IPS-18c (cell line): ENCODE data around the gene ABCA12.

Experiments used
- H3K4me3 ChIP-seq: 2 replicates; pipeline ENCODE4 v1.7.0; 2013; ENCODE audit warnings: low read depth, mild to moderate bottlenecking, low read length, moderate library complexity; ENCODE audit not compliant: insufficient read depth
- H3K9me3 ChIP-seq: one replicate; pipeline ENCODE4 v1.6.1; 2013; ENCODE audit warnings: mild to moderate bottlenecking, low read length, moderate library complexity; ENCODE audit not compliant: control insufficient read depth, insufficient read depth

Gene ABCA12

DNA sequence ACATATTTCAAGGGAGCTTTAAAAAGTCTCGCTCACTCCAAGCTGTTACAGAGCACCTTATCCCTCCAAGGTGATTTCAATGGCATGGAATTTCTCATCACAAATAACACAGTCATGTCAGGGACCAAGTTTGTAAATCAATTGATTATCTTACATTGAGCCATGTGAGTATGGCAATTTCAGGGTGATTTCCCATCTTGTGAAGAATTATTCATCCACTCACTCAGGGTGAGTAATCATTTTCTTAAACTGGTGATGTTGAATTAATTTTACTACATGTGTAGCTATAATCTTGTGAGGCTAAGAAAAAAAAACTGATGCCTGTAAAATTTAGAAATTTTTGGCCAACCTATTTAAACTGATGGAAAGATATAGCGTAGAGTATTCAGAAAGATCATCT lies 3.3 kb upstream of the ABCA12 start:
- no peaks in the 10 kb centered on the region for H3K9me3 ChIP-seq
- no peak overlapping the region for H3K4me3 ChIP-seq

DNA sequence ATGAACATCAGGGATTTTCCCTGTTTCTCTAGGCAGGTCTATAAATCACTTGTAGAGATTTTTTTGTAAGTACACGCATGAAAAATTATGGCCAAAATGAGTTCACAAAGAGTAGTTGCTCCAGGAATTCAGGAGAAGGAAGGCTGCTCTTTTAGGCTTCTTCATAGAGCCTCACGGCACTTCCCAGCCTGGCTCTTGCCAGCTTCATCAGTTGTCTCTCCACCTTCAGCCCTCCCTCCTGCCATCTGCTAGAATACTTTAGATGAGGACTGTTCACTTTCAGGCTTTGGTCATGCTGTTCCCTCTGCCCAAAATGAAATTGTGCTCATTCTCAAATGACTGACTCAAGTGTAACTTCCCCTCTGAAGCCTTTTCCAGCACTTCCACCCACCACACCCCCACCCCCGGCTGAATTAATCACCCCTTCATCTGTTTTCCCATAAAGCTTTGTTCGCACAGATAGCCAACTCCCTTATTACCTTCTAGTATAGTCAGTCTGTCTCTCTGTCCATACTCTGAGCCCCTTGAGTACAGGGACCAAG lies 1.8 kb upstream of the ABCA12 start:
- Histone ChIP-seq H3K9me3 (no peaks in the 10 kb centered on the region), H3K4me3 (no peak overlapping the region)

DNA sequence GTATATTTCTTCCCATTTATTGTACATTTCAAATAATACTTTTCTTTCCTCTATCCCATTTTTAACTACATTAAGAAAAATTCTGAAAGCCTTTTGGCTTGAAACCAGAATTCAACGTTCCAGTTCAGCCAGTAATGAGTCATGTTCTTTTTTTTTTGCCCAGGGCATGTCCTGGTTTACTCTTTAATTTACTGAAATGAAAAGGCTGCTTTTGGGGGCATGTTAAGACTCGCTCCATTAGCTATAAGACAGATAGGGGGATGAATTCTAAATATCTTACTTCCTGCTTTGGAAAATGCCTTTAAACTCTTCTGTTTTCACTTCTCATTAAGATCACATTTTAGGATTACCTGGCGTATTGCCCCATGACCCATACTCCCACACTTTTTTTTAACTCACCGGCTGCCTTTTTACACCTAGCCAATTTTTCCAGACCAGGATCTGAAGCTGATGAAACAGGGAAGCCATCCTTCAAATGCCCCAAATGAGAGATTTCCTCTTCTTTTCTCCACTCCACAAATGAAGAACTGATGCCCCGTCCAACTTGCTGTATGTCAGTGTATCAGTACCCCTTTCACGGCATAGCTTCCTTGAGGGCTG lies 585 bp downstream of the ABCA12 start:
- Histone ChIP-seq H3K4me3 (no peak overlapping the region), H3K9me3 (no peaks in the 10 kb centered on the region)

DNA sequence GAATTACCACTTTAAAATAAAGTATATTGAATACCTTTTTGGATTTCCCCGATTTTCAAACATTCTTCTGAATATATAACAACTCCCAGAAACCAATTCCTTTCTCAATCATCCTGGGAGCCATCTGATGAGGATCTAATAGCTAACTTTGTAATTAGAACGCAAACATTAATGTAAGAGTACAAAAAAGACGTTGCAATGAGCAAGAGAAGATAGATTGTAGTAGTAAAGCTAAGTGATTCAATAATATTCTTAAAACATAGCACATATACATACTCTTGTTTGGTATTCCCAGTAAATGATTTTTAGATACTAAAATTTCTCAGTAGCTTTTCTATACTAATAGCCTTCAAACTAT lies 1.1 kb downstream of the ABCA12 start:
- H3K9me3 ChIP-seq = no peaks in the 10 kb centered on the region
- no peak overlapping the region for H3K4me3 ChIP-seq

DNA sequence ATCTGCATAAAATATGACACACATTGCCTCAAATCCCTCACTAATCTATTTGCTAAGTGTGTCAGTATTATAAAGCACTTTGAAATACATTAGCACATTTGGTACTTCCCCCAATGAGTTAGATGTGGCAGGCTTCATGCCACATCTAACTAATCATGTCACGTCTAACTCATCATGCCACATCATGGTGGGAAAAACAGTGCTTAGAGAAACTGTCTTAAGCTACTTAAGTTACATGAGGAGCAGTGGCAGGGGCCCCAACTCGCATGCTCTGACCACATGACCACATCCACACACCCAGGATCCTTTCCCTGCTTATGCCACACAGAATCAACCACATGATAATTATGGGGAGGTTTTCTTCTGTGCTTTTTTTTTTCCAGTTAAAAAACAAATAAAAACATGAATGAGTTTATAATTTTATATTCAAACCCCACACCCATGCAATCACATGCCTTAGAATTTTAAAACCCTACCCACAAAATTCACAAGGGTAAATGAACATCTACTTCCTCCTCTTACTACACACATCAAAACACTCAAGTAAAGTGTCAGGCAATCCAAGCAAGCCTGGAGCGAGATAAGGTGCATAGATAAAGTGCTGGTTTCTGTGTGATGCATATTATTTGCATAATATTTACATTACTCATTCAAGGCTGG lies 1.6 kb downstream of the ABCA12 start:
- no peaks in the 10 kb centered on the region for H3K9me3 ChIP-seq
- H3K4me3 ChIP-seq = no peak overlapping the region

DNA sequence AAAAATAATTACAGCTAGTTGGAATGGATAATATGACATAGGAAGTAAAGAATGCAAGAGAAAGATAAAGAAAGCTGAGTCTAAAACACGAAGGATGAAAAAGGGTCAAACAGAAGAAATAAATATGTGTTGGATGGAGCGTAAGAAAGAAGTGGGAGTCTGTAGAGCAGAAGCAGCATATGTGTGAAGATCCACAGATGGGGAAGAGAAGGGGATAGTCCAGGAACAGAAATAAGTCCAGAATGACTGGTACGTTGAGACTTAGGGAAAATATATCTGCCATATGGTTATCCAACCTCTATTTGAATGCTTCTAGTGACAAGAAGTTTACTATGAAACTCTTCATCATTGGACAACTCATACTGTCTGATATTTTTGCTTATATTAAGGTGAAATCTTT lies 18.0 kb downstream of the ABCA12 start:
- Histone ChIP-seq H3K4me3 (no peak overlapping the region), H3K9me3 (no peaks in the 10 kb centered on the region)

DNA sequence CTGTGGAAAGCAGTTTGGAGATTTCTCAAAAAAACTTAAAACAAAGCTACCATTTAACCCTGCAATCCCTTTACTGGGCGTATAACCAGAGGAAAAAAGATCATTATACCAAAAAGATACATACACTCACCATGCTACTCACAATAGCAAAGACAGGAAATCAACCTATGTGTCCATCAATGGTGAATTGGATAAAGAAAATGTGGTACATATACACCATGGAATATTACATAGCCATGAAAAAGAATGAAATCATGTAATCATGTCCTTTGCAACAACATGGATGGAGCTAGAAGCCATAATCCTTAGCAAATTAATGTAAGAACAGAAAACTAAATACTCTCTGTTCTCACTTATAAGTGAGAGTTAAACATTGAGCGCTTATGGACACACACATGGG lies 18.6 kb downstream of the ABCA12 start:
- H3K9me3 ChIP-seq = no peaks in the 10 kb centered on the region
- no peak overlapping the region for H3K4me3 ChIP-seq

DNA sequence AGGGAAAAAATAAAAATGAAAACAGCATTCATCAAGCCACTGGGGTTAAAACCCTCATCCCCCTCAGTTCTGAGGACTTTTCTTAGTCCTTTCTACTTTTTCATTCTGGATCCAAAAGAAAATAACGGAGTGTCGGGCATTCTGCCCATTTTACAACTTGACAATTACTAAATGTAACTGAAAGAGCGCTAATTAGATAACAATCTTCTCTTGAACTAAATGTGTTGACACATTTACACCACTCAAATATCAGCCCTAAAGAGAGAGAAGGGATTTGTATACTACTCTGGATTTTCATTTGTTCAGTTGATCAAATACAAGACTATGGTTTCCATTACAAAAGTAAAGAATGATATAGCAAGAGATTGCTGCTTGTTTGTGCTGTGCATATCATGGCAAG lies 27.5 kb downstream of the ABCA12 start:
- Histone ChIP-seq H3K4me3 (no peak overlapping the region), H3K9me3 (no peaks in the 10 kb centered on the region)

DNA sequence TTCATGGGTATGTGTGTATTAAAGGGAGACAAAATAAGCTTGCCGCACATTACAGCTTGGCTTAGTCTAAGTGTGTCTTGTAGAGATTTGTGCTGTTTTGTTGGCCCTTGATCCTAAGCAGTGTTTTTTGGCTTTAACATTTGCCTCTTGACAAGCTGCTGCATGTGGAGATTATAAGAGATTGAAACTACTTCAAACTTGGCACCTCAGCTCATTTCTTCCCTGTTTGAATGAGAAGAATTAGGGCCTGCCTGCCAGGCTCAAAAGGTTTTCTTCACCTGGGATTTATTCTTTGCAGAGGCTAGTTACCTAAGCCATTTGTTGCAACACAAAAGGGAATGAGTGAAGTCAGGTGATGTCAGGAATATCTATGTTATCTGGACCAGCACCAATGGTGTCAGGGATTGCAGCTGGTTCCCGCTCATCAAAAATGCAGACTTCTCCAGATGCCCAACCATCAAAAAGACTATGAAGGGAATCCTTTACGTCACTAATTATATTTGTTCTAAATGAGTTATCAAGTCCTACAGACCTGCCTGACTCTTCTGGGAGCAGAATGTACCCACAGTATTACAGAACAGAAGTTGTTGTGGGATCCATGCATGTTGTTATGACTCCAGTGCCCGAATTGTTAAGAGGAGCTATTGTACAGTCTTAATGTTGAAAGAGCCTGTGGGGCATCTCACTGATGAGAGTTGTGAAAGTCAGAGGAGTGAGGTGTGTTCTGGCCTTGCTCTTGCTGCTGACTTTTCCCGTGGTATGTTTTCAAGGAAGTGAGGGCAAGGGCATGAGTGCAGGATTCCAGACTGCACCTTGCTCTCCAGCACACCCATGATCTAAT lies 31.0 kb downstream of the ABCA12 start:
- Histone ChIP-seq H3K4me3 (no peak overlapping the region), H3K9me3 (no peaks in the 10 kb centered on the region)

DNA sequence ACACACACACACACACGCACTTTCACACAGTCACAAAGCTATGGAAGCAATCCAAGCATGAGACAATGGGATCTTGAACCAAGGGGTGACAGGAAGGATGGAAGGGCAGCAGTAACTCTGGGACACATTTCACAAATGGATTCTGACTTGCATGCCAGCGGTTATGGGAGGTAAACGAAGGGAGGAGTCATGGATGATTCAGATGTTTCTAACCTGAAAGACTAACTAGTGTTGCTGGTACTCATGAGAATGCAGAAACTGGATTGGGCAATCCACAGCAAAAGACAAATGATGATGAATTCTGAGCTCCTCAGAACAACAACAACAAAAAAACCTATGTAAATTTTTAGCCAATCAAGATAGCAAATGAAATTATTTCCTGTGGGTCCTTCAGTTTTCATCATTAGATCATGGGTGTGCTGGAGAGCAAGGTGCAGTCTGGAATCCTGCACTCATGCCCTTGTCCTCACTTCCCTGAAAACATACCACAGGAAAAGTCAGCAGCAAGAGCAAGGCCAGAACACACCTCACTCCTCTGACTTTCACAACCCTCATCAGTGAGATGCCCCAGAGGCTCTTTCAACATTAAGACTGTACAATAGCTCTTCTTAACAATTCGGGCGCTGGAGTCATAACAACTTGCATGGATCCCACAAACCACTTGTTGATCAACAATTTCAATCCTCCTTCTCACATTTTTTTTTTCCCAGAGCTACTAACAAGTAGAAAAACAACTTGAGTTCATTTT lies 32.6 kb downstream of the ABCA12 start:
- Histone ChIP-seq H3K4me3 (no peak overlapping the region), H3K9me3 (no peaks in the 10 kb centered on the region)

DNA sequence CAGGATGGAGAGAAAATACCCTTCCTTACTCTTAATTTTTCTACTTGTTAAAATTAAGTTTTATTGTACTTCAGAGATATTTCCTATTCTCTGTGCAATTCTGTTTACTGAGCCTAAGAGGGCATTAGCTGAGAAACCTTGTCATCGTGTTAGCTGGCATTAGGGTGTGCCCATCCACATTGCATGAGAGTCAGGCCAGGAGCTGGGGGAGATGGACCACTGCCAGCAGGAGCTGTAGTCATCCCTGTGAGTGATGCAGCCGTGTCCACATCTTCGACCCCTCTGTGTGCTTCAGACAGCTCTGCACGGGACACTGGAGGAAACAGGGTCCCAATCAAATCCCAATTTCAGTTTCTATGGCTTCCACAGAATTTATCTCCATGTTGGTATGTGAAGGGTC lies 34.2 kb downstream of the ABCA12 start:
- H3K9me3 ChIP-seq = no peaks in the 10 kb centered on the region
- no peak overlapping the region for H3K4me3 ChIP-seq

DNA sequence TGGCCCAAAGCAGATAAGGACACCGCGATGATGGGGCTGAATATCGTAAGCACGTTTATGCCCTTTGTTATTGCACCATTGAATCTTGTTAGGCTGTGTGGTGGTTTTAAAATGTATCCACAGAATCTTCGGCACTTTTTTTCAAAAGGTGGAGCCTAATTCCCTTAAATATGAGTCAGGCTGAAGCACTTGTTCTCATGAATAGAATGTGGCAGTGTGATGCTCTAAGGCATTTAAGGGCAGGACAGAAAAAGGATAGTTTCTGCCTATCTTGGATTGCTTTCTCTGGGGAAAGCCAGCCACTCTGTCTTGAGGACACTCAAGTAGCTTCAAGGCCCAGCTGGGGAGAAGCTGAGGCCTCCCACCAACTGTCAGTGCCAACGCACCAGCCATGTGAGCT lies 39.6 kb downstream of the ABCA12 start:
- Histone ChIP-seq H3K9me3 (no peaks in the 10 kb centered on the region), H3K4me3 (no peak overlapping the region)

DNA sequence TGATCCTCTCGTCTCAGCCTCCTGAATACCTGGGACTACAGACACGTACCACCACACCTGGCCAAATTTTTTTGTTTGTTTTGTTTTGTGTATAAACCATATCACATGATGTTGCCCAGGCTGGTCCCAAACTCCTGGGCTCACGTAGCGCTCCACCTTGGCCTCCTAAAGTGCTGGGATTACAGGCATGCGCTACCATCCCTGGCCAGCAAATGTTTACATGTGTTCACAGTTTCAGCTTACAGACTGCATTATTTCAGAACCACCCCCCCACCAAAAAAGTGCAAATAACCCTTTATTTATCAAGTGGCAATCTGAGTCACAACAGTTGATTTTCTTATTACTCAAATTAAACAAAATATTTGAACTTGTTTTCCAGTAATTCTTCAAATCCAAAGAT lies 54.3 kb downstream of the ABCA12 start:
- no peaks in the 10 kb centered on the region for H3K9me3 ChIP-seq
- no peak overlapping the region for H3K4me3 ChIP-seq

DNA sequence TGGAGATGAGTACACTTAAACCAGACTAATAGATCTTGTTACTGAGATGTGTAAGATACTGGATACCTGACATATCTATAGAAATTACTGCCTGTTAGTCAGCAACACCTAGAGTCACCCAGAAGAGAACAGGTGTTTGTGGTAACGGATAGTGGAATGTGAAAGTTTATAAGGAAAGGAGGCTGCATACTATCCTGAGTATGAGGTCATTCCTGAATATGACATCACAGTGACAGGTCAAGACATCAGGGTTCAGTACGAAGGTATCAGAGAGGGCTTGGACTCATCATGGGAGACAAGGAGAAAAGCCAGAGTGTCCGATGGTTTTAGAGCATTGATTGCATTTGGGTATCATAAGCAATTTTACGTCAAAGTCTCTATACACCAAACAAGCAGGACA lies 55.3 kb downstream of the ABCA12 start:
- Histone ChIP-seq H3K4me3 (no peak overlapping the region), H3K9me3 (no peaks in the 10 kb centered on the region)

DNA sequence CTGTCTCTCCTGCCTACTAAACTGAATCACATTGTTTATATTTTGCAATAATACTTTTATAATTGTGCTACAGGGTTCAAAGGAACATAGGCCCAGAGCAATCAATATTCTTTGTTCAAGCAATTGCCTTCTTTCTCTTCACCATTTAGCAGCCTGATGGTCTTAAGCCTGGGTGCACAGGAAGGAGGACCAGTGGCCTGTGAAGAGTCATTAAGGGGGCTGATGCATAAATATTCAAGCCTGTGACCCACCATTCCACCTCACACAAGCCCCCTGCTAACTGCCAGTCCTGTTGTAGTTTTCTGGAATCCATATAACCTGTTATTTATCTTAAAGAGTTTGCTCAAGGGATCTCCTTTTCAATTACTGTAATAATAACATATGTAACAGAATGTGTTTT lies 56.0 kb downstream of the ABCA12 start:
- no peaks in the 10 kb centered on the region for H3K9me3 ChIP-seq
- no peak overlapping the region for H3K4me3 ChIP-seq

DNA sequence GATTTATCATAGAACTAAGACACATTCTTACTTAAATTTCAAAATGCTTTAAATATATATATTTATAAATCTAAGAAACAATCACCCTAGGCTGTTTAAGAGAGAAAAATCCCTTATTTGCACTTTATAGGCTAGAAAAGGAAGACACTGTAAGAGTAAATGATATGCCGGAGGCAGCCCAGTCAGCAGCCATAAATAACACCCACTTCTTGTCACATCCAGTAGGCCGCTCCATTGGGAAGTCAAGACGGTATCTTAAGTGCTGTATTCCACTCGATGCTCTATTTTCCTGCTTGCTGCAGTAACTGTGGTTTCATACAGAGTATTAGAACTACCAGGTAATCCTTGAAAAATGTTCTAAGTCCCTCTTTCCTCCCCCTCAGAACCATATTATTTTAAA lies 57.9 kb downstream of the ABCA12 start:
- Histone ChIP-seq H3K4me3 (no peak overlapping the region), H3K9me3 (no peaks in the 10 kb centered on the region)

DNA sequence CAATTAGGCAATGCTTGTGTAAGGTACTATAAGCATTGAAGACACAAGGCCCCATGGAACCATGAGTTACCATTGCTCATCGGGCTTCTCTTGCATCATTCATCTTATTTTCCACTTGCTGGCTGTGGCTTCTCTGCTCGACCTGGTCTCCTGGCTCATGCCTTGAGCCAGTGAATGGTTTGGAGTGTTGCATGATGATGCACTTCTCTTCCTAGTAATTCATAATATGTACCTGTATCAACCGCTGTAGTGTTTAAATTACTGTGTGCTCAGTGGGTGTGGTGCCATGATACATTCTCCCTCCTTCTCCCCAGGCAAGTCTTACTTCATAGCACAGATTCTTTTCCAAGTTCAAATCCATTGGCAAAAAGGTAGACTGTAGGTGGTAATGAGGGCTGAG lies 66.8 kb downstream of the ABCA12 start:
- Histone ChIP-seq H3K9me3 (no peaks in the 10 kb centered on the region), H3K4me3 (no peak overlapping the region)

DNA sequence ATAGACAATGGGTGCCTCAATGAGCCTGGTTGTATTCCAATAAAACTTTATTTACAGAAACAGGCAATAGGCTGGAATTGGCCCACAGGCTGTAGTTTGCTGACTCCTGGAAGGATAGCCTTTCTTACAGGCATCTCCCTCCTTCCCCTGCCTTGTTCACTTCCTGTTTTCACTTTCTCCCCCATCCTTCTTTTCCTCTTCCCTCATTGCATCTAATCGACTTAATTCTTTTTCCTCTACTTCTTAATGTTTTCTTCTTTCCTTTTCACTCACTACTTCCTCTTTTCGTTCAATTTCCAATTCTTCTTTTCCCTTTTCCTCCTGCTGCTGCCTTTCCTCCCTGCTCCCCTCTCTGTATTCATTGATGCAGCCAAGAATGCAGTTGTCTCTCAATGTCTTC lies 70.0 kb downstream of the ABCA12 start:
- H3K4me3 ChIP-seq = no peak overlapping the region
- no peaks in the 10 kb centered on the region for H3K9me3 ChIP-seq
